Activated CD8-positive, alpha-beta memory T cell treated with anti-CD3 and anti-CD28 coated beads, Interleukin-2, amount 10 ng/mL, durations not matched to agents 7 days and 5 days (primary cell): ENCODE data around the gene NDFIP2. TPM values are rescaled to one million over a fixed set of nuclear protein-coding genes. Genes with fewer than 3 reads are reported as not detected.
A peak's percentile ranks its signal among the peaks of the same experiment; 100 is the strongest.

ENCODE experiments used
- ATAC-seq: fragments of 150-1000 bp; cut with Tn5 transposase; one replicate; pipeline ENCODE4 v1.10.0; 2021; ENCODE audit warnings: moderate library complexity
- CTCF ChIA-PET: fragments of 350-600 bp; sonication (Branson Sonifier 250); formaldehyde crosslinking; loops from one replicate; lab custom pipeline; 2021; ENCODE audit warnings: antibody characterized with exemption; lab: Charles Lee
- DNase-seq: peaks from one replicate; pipeline ENCODE4 v3.0.0-alpha.2; 2020
- H3K27ac Mint-ChIP-seq: one replicate; pipeline ENCODE4 v1.8.0; 2021; ENCODE audit warnings: mild to moderate bottlenecking, mixed read lengths
- H3K27me3 Mint-ChIP-seq: one replicate; pipeline ENCODE4 v1.8.0; 2021; ENCODE audit warnings: mixed read lengths
- H3K36me3 Mint-ChIP-seq: one replicate; pipeline ENCODE4 v1.8.0; 2021; ENCODE audit warnings: mild to moderate bottlenecking, mixed read lengths
- H3K4me1 Mint-ChIP-seq: one replicate; pipeline ENCODE4 v1.8.0; 2021; ENCODE audit warnings: mixed read lengths
- H3K4me3 Mint-ChIP-seq: one replicate; pipeline ENCODE4 v1.8.0; 2021; ENCODE audit warnings: mild to moderate bottlenecking, moderate library complexity, mixed read lengths
- H3K9me3 Mint-ChIP-seq: one replicate; pipeline ENCODE4 v1.8.0; 2022; ENCODE audit warnings: low read depth, mixed read lengths
- total RNA-seq, 2 experiments: library from RNA; stranded (reverse); gene quantifications; one replicate each; pipeline ENCODE4 v1.2.3, GENCODE V29; 2021

The NDFIP2 gene
- total RNA-seq, 2 experiments from 2014 or later = 50.8 to 124 TPM

GRCh38 chr13:79486433-79487188, 5.7 kb downstream of the NDFIP2 start:
- DNase-seq (no peak), ATAC-seq (no peak)
- Mint-ChIP-seq H3K9me3 (no peaks in the 10 kb centered on the region), H3K4me3 (no peak overlapping the region), H3K4me1 (peaks cover 79% of the 10 kb centered on the region), H3K27me3 (no peaks in the 10 kb centered on the region), H3K27ac (no peak overlapping the region), H3K36me3 (peaks cover 47% of the 10 kb centered on the region)
- CTCF ChIA-PET = no interaction called here

- peaks cover 43% of the 10 kb centered on the region for H3K36me3 Mint-ChIP-seq
- H3K27ac Mint-ChIP-seq = no peak overlapping the region
- CTCF ChIA-PET = interaction anchor here (1.5 to 3.7 kb wide), 2 partner anchors 12 to 66 kb away, joined by 3 to 13 read pairs; no protein-coding TSS in a partner anchor
- H3K27me3 Mint-ChIP-seq = no peaks in the 10 kb centered on the region
- no peak for ATAC-seq
- H3K4me1 Mint-ChIP-seq = peaks cover 84% of the 10 kb centered on the region
- no peak overlapping the region for H3K4me3 Mint-ChIP-seq
- no peaks in the 10 kb centered on the region for H3K9me3 Mint-ChIP-seq
- DNase-seq = no peak
Measured at GRCh38 chr13:79490326-79490725, 9.4 kb downstream of the NDFIP2 start.

GRCh38 chr13:79490824-79491223, 9.9 kb downstream of the NDFIP2 start:
- H3K4me3 Mint-ChIP-seq = no peak overlapping the region
- no peak for DNase-seq
- peaks cover 44% of the 10 kb centered on the region for H3K36me3 Mint-ChIP-seq
- peaks cover 84% of the 10 kb centered on the region for H3K4me1 Mint-ChIP-seq
- H3K27ac Mint-ChIP-seq = no peak overlapping the region
- CTCF ChIA-PET = interaction anchor here (1.5 to 3.7 kb wide), 2 partner anchors 11 to 67 kb away, joined by 3 to 13 read pairs; no protein-coding TSS in a partner anchor
- ATAC-seq = no peak
- no peaks in the 10 kb centered on the region for H3K27me3 Mint-ChIP-seq
- no peaks in the 10 kb centered on the region for H3K9me3 Mint-ChIP-seq

GRCh38 chr13:79491715-79492114, 10.8 kb downstream of the NDFIP2 start:
- ATAC-seq = no peak
- no peaks in the 10 kb centered on the region for H3K9me3 Mint-ChIP-seq
- CTCF ChIA-PET = interaction anchor here (1.1 to 3.7 kb wide), 3 partner anchors 8 to 11 kb away, joined by 3 to 13 read pairs (median 4); partner anchors contain the start of gene NDFIP2

GRCh38 chr13:79492313-79492798, 11.4 kb downstream of the NDFIP2 start:
- Mint-ChIP-seq H3K4me3 (peak overlapping the region; percentile 43), H3K4me1 (peaks cover 82% of the 10 kb centered on the region), H3K27me3 (no peaks in the 10 kb centered on the region), H3K9me3 (no peaks in the 10 kb centered on the region), H3K36me3 (peaks cover 32% of the 10 kb centered on the region), H3K27ac (peak overlapping the region; percentile 68)
- CTCF ChIA-PET = interaction anchor here (1.1 to 3.7 kb wide), 3 partner anchors 9 to 11 kb away, joined by 3 to 13 read pairs (median 4); partner anchors contain the start of gene NDFIP2
- peak; percentile 71 for ATAC-seq
- DNase-seq = no peak

More at GRCh38 chr13:79491715-79492114, 10.8 kb downstream of the NDFIP2 start:
- Mint-ChIP-seq H3K27ac (peak overlapping the region; percentile 37), H3K36me3 (peaks cover 38% of the 10 kb centered on the region), H3K4me3 (no peak overlapping the region), H3K27me3 (no peaks in the 10 kb centered on the region), H3K4me1 (peaks cover 82% of the 10 kb centered on the region)
- no peak for DNase-seq

GRCh38 chr13:79492918-79493594, 12.1 kb downstream of the NDFIP2 start:
- ATAC-seq = no peak
- Mint-ChIP-seq H3K27me3 (no peaks in the 10 kb centered on the region), H3K4me3 (peak overlapping the region; percentile 43), H3K27ac (peak overlapping the region; percentile 68), H3K4me1 (peaks cover 80% of the 10 kb centered on the region), H3K36me3 (peaks cover 36% of the 10 kb centered on the region), H3K9me3 (no peaks in the 10 kb centered on the region)
- DNase-seq = no peak
- CTCF ChIA-PET = interaction anchor here (1.2 to 3.7 kb wide), 3 partner anchors 8 to 10 kb away, joined by 4 to 13 read pairs (median 4); no protein-coding TSS in a partner anchor

GRCh38 chr13:79496188-79496587, 15.2 kb downstream of the NDFIP2 start:
- Mint-ChIP-seq H3K27ac (no peak overlapping the region), H3K4me1 (peaks cover 88% of the 10 kb centered on the region), H3K27me3 (no peaks in the 10 kb centered on the region), H3K9me3 (no peaks in the 10 kb centered on the region), H3K4me3 (no peak overlapping the region), H3K36me3 (peaks cover 46% of the 10 kb centered on the region)
- ATAC-seq (no peak), DNase-seq (no peak)
- CTCF ChIA-PET = interaction anchor here (0.9 to 1.3 kb wide), 4 partner anchors 14 to 845 kb away, joined by 3 read pairs; partner anchors contain the start of gene SPRY2

- no peak for ATAC-seq
- Mint-ChIP-seq H3K27ac (no peak overlapping the region), H3K27me3 (no peaks in the 10 kb centered on the region), H3K9me3 (no peaks in the 10 kb centered on the region), H3K4me1 (peaks cover 87% of the 10 kb centered on the region), H3K4me3 (no peak overlapping the region), H3K36me3 (peaks cover 52% of the 10 kb centered on the region)
- CTCF ChIA-PET = interaction anchor here (1.3 kb wide), 1 partner anchor 15 kb away, joined by 3 read pairs; no protein-coding TSS in a partner anchor
- no peak for DNase-seq
Measured at GRCh38 chr13:79497064-79497463, 16.1 kb downstream of the NDFIP2 start.

- H3K27ac Mint-ChIP-seq = no peak overlapping the region
- no peak overlapping the region for H3K4me3 Mint-ChIP-seq
- DNase-seq = no peak
- no peaks in the 10 kb centered on the region for H3K9me3 Mint-ChIP-seq
- no peaks in the 10 kb centered on the region for H3K27me3 Mint-ChIP-seq
- peaks cover 55% of the 10 kb centered on the region for H3K36me3 Mint-ChIP-seq
- peaks cover 84% of the 10 kb centered on the region for H3K4me1 Mint-ChIP-seq
- ATAC-seq = no peak
- CTCF ChIA-PET = interaction anchor here (1.1 kb wide), 1 partner anchor 33 kb away, joined by 3 read pairs; no protein-coding TSS in a partner anchor
Measured at GRCh38 chr13:79497852-79498251, 16.9 kb downstream of the NDFIP2 start.

- Mint-ChIP-seq H3K27ac (peak overlapping the region; percentile 44), H3K36me3 (peaks cover 60% of the 10 kb centered on the region), H3K4me1 (peaks cover 78% of the 10 kb centered on the region), H3K4me3 (no peak overlapping the region), H3K27me3 (no peaks in the 10 kb centered on the region), H3K9me3 (no peaks in the 10 kb centered on the region)
- DNase-seq = no peak
- ATAC-seq = no peak
- CTCF ChIA-PET = interaction anchor here (1.1 to 3.1 kb wide), 4 partner anchors 15 to 77 kb away, joined by 4 to 7 read pairs (median 4); partner anchors contain the start of gene NDFIP2
Measured at GRCh38 chr13:79500829-79501228, 19.9 kb downstream of the NDFIP2 start.

GRCh38 chr13:79501538-79502232, 20.7 kb downstream of the NDFIP2 start:
- peak; percentile 48 for ATAC-seq
- CTCF ChIA-PET = interaction anchor here (1.2 to 3.1 kb wide), 7 partner anchors 9 to 77 kb away, joined by 3 to 13 read pairs (median 7); partner anchors contain the start of gene NDFIP2
- Mint-ChIP-seq H3K27ac (peak overlapping the region; percentile 44), H3K9me3 (no peaks in the 10 kb centered on the region), H3K4me1 (peaks cover 74% of the 10 kb centered on the region), H3K27me3 (no peaks in the 10 kb centered on the region), H3K4me3 (no peak overlapping the region), H3K36me3 (peaks cover 60% of the 10 kb centered on the region)
- no peak for DNase-seq

- H3K4me1 Mint-ChIP-seq = peaks cover 69% of the 10 kb centered on the region
- no peak for ATAC-seq
Measured at GRCh38 chr13:79502859-79503468, 22.0 kb downstream of the NDFIP2 start.

More at GRCh38 chr13:79502859-79503468, 22.0 kb downstream of the NDFIP2 start:
- Mint-ChIP-seq H3K27me3 (no peaks in the 10 kb centered on the region), H3K36me3 (peaks cover 61% of the 10 kb centered on the region), H3K27ac (no peak overlapping the region), H3K9me3 (no peaks in the 10 kb centered on the region), H3K4me3 (no peak overlapping the region)
- no peak for DNase-seq
- CTCF ChIA-PET = interaction anchor here (1.2 to 3.1 kb wide), 6 partner anchors 8 to 78 kb away, joined by 3 to 13 read pairs (median 8); partner anchors contain the start of gene NDFIP2
